G401.6 (cell line): ENCODE measurements around the gene SUN5.
"Not testable (repeated sequence)": the region's sequence is repeated elsewhere in the genome, so short reads cannot be mapped to it uniquely, and the experiment has no call there.

ENCODE experiments used
- FAIRE-seq: peaks from 2 replicates; lab custom pipeline; 2012; peaks lifted over from hg19 to GRCh38; lab: Jason Lieb, UNC

Gene SUN5, protein sequence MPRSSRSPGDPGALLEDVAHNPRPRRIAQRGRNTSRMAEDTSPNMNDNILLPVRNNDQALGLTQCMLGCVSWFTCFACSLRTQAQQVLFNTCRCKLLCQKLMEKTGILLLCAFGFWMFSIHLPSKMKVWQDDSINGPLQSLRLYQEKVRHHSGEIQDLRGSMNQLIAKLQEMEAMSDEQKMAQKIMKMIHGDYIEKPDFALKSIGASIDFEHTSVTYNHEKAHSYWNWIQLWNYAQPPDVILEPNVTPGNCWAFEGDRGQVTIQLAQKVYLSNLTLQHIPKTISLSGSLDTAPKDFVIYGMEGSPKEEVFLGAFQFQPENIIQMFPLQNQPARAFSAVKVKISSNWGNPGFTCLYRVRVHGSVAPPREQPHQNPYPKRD

DNA sequence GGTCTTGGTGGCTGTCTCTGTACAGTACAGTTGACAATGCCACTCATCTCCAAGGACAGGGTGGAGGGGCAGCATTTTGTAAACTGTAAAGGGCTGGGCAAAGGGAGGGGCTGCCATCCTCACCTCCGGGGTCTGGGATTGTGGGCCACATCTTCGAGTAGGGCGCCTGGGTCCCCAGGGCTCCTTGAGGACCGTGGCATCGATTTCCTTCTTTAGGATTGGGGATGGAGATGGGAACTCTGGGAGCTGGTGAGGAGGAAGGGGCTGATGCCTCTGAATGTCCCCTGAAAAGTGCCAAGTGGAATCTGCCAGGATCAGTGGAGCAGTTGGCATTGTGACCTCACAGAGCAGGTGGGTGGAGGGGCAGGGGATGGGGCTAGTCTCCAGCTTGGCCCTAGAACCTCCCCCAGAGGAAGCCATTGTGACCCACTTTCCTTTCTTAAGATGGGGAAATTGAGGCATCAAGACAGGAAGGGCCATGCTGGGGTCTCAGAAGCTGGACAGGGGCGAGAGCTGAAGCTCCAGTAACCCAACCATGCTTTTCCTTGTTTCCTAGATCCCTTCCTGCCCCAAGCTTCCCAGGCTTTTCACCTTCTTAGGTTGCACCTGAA is at the start of gene SUN5:
Gene SUN5, minus strand, starts transcription at position 293 of the 611 bp plus-strand sequence. Its CDS starts 93 bp downstream, at position 200.
- no peak for FAIRE-seq

DNA sequence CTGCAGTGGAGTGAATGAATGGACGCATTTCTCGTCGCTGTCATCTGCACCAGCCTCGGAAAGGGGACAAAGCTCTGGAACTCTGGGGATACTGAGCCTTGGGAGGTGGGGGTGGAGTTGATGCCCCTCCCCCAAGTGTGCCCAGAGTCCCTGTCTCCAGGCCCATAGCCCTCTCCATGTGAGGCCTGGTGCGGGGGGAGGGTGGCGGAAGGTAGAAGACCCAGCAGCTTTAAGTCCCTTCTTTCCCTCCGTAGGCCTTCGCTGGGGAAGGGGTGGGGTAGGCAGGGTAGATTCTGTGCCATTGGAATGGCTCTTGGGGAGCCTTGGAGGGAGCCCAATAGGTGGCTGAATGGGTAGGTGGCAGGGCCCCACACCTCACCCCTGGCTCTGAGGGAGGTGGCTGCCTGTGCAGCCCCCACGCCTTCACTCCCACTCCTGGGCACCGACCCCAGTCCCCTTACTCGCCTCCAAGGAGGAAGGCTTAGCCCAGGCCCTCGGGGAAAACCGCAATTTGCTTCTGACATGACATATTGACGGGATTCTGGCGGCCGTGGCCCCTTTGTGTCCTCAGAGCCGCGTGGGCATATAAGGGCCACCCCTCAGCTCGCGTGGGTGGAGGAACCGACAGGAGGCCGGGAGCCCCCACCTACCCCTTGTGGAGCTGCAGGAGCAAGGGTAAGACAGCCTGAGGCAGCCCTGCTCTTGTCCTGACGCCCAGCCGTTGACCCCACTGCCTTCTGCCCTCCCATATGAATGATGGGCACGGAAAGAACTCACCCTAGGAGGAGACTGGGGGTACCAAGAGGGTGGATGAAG is 49.3 kb upstream of the SUN5 start, which contains the start of gene BPIFB3:
Gene BPIFB3, plus strand, starts transcription at position 613 of the 816 bp plus-strand sequence. CDS start 1,533 bp downstream, outside the sequence.
- no peak for FAIRE-seq

DNA sequence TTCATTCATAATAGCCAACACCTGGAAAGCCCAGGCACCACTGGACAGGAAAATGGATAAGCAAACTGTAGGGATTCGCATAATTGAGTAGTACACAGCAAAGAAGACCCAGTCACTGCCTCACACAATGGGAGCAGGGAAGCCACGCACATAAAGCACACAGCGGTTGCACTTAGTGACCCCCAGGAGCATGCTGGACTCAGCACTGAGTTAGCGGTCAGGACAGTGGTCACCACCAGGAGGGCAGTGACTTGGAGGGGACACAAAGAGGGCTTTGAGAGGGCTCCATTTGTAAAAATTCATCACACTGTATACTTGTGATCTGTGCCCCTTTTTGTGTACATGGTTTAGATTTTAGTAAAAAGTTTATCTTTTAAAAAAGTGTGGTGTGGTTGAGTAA is 47.1 kb upstream of the SUN5 start:
- no peak for FAIRE-seq

DNA sequence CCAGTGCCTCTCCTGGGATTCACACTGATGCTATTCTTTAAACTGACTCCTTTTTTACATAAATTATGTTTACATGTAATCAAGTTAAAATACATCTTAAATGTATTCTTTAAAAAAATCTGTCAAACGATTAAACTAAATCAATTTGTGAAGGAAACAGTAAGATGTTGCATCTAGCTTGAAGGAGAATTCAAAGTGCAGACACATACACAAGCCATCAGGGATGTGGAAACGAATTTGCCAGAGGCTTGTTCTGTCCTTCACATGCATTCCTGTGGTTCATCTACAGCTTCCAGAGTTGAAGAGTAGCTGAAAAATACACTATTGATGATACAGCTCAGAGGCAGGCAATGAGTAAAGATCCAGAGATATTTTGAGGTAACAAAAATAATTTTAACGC is 42.2 kb upstream of the SUN5 start:
- FAIRE-seq: no peak

DNA sequence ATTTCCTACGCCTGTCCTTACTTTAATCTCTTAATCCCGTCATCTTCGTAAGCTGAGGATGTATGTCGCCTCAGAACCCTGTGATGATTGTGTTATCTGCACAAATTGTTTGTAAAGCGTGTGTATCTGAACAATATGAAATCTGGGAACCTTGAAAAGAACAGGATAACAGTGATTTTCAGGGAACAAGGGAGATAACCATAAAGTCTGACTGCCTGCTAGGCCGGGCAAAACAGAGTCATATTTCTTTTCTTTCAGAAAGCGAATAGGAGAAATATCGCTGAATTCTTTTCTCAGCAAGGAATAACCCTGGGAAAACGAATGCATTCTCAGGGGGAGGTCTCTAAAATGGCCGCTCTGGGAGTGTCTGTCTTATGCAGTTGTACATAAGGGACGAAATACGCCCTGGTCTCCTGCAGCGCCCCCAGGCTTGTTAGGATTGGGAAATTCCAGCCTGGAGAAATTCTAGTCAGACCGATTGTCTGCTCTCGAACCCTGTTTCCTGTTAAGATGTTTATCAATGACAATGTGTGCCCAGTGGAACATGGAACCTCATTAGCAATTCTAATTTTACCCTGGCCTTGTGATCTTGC is 41.0 kb upstream of the SUN5 start:
- not testable (repeated sequence) for FAIRE-seq

DNA sequence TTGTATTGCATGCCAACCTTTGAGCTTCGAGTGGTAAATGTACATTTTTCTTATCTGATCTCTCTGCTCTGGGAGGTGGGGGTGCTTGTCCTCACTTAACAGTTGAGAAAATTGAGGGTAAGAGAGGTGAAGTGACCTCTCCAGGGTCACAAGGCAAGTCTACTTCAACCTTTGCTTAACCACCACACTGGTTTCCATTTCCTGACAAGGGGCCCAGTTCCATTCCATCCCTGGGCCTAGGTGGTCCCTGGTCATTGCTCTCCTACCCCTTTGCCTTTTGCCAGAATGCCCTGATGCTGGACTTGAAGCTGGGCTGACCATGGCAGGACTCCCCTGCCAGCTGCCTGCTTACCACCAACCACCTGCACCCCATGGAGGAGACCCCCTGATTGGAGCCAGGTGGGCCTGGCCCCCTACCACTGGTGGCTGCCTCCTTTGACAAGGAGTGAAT is 39.5 kb upstream of the SUN5 start:
- FAIRE-seq: no peak

DNA sequence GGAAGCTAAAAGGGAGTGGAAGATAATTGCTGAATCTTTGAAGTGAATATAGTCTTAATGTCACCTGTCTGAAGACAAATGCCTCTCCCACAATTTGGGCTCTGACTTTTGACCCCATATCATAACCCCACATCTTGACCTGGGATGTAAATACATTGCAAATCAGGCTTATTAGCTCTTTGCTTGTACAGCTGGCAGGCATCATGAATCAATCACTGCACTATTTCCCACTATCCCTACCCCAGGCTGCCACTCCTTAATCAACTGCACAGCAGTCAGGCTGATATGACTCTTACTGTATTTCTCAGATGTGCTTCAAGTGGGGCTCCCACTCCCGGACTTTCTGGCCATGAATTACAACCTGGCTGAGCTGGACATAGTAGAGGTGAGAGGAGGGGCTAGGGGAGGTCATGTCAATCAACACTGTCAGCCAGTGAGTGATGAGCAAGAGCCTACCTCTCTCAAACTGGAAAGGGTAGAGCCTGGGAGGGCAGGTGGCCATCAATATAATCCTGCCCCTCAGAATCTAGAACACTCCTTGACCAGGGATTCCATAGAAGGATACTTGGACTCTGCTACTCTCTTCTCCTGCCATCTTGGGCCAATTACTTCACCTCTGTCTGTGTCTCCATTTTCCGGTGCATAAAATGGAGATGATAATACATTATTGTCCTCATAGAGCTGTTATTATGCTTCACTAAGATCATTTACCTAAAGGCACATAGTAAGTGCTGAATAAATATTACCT is 38.9 kb upstream of the SUN5 start:
- FAIRE-seq: no peak

DNA sequence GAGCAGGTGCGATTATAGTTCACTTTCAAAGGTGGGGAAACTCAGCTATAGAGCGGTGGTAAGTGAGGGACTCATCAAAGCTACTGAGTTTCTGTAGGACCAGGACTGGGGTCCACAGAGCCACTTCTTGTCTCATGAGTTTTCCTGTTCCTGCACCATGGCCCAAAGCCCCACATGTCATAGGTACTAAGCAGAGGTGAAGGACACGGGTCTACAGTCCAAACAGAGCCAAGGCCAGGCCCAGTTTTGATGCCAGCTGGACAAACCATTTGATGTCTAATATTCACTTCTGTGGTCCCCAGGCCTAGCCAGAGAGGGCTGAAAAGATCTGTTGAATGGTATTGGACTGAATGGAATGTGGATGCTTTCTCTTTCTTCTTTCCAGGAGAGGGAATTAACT is 38.2 kb upstream of the SUN5 start:
- no peak for FAIRE-seq

DNA sequence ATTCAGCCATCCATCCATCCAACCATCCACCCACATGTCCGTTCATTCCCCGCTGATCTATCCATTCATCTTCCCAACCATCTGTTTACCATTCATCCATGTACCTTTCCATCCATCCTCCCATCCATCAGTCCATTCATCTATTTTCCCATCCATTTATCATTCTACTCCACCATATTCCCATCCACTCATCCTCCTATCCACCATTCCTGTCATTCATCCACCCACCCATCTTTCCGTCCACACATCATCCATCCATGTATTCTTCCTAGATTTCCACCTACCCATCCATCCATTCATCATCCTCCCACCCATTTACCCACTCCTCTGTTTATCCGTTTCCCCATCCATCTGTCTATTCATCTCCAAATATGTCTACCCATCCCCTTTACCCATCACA is 34.0 kb upstream of the SUN5 start:
- FAIRE-seq: no peak

DNA sequence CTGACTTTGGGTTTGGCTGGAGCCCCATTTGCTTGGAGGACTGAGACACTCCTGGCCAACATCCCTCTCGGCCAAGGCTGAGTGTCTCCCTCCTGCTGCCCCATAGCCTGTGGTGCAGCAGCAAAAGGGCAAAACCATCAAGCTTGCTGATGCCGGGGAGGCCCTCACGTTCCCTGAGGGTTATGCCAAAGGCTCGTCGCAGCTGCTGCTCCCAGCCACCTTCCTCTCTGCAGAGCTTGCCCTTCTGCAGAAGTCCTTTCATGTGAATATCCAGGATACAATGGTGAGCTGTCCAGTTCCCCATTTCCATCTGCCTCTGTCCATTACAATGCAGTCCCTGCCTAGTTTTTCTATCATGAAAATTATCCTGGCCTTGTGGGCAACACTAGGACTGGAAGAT is 33.2 kb upstream of the SUN5 start:
- no peak for FAIRE-seq

DNA sequence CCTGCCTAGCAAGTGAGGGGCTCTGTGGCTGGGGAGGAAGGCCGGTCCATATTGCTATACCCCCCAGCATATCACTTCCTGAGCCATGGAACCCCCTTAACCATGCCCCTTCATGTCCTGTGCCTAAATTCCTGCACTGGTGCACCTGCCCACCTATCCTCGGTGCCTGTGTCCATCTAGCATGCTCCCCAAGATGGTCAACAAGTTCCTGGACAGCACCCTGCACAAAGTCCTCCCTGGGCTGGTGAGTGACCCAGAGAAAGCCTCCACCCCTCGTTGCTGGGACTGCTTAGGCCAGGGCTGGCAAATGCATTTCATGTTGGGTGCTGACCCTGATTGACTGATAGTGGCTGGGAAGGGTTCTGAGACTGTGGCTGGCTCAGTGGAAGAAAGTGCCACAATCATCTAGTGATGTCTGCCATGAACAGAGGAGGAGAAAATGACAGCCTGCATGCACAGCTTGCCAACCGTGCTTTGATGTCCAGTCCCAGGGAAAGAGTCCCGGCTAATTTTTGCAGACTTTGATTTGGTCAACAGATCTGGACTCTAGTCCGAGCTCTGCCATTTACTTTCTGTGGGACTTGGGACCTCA is 30.8 kb upstream of the SUN5 start:
- FAIRE-seq: no peak

DNA sequence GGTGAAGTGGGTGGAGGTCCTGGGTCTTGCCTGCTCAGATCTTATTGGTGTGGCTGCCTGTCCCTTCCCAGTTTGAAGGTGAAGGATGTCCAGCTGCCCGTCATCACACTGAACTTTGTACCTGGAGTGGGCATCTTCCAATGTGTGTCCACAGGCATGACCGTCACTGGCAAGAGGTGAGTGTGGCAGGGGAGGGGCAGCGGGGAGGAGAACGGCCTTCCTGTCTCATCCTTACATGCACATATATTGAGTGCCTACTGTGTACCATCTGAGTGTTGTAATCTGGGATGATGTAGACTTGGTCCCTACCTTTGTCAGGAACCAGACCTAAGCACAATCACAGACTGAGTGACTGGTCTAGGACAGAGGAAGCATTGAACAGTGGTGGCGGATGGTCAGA is 29.9 kb upstream of the SUN5 start:
- FAIRE-seq: no peak

DNA sequence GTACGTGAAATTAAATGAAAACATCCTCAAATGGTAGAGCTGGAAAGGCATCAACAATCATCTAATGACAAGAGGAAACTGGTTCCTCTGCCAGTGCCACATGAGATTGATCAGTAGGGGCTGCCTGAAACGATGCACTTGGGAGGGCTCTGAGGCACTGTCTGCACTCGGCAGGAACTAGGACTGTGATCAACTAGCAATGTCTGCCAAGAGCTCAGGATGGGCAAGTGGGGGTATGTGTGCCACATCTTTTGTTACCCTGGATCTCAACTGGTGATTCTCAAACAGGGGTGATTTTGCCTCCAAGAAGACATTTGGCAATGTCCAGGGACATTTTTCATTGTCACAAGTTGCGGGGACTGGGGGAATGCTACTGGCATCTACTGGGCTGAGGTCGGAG is 29.1 kb upstream of the SUN5 start:
- no peak for FAIRE-seq

DNA sequence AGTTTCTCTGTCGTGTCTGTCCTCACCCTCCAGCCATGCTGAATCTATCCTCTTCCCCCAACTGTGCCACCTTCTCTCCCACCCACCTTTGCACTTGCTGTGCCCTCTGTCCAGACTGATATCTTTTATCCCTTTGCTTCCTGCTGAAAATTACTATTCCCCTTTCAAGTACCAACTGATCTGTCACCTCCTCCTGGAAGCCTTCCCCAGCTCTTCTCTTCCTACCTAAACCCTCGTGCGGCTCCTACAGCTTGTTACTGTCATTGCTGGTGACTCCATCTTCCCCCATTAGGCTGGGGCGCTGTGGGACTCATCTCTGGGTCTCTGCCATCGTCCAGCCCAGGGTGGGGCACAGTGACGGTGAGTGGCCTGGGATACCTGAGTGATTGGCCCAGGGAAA is 28.3 kb upstream of the SUN5 start:
- no peak for FAIRE-seq

DNA sequence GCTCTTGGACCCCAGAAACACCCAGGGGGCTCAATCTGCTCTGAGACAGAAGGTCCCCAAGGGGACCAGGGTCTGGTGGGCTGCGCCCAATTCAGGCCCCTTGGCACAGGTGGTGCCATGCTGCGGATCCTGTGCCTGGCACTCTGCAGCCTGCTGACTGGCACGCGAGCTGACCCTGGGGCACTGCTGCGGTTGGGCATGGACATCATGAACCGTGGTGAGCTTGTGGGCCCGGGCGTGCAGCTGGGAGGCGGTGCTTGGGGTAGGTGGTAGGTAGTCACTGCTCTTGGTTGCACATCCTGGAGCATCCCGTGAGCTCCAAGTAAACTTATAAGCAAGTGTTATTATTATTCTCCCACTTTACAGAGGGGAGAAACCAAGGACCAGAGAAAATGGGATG is 27.3 kb upstream of the SUN5 start, which contains the start of gene BPIFB6:
Gene BPIFB6, plus strand, starts transcription at position 118 of the 400 bp plus-strand sequence. Its CDS starts 0 bp downstream, at position 118.
- FAIRE-seq: no peak

DNA sequence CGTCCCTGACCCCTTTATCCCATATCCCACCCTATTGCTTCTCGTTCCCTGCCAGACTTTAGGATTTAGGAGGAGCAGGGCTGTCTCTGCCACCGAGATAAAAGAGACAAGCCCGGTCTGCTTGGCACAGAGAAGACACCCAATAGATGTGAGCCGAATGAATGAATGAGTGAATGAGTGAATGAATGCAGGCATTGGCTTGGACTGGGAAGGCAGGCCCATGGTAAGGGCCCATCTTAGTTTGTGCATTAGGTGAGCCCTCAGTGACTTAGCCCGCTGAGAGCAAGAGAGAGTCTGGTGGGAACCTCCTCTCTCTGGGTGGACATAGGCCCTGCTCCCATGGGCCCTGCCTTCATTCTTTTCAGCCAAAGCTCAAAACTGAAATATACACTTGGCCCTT is 26.3 kb upstream of the SUN5 start:
- no peak for FAIRE-seq

DNA sequence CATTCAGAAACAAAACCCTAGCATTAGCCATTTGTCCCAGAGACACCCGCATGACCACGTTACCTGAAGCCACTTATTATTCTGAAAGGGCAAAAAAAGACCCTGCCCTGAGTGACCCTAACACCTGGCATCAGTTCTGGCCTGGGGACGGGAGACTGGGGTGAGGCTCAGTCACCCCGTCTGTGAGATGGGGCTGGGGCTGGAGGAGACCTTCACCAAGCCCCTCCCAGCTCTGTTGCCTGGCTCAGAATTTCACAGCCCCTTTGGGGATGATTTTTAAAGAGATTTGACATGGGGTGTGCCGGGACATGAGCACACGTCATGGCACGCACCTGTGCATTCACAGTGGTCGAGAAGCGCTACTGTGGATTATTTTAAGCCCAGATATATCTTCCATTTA is 25.8 kb upstream of the SUN5 start:
- no peak for FAIRE-seq

DNA sequence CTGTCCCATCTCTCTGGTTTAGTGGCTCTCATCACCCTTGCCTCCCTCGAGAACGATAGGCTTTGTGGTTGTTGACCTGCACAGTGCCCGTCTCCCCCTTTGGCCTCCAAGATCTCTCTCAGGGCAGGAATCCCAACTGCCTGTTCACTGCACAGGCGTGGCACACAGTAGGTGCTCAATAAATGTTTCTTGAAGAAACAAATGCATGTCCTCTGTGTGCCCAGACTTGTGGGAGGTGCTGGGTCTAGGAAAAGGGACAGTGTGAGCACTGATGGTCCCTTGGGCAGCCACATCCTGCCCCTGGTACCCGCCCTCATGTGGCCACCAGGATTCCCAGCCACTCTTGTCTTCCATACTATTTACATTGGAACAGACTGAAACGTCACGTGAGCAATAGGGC is 24.6 kb upstream of the SUN5 start:
- FAIRE-seq: no peak

DNA sequence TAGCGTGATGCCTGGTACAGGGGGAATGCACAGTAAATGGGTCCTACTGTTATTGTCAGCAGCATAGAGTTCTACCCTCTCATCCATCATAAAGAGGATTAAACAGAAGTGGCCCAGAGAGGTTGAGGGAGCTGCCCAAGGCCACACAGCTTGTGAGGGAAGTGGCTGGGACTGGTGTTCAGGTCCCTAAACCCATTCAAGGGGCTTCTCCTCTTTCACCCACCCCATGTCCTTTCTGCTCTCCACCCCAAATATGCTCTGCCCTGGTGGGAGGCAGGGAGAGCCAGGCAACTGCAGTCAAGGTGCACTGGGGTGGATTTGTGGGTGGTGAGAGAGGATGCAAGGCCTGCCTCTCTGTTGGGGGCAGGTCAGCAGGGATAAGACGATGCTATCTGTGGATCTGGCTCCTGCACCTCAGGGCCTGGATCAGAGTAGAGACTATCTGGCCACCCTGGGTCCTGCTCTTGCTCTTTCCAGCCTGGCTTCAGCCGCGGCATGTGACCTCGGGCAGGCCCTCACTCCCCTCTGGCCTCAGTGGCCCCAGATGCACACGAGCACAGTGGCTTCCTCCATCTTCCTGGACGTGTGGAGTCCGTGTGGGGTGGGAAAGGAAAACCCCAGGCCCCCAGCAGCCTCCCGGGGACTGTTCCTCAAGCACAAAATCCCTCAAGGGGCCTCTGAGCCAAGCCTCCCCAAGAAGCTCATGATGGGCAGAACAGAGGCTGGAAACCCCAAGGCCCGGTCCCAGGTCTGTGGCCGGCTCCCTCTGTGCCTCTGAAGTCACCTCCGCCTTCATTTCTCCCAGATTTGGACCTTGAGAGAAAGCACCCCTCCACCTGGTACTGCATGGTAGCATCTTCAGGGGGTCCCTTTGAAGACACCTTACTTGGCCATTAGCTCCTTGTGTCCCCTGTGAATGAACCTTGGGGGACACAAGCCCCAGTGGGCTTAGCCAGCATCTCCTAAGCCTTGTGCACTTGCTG is 23.8 kb upstream of the SUN5 start:
- FAIRE-seq: no peak
